Stimulated activated CD4-positive, alpha-beta T cell treated with anti-CD3 and anti-CD28 coated beads, Interleukin-2, amount 100 ng/mL, for 24 hours (primary cell): ENCODE measurements around the gene CELSR2.

Source experiments
- DNase-seq, 2 donors: peaks; one replicate each; pipeline ENCODE4 v3.0.0-alpha.2; 2020

CELSR2 gene

DNA sequence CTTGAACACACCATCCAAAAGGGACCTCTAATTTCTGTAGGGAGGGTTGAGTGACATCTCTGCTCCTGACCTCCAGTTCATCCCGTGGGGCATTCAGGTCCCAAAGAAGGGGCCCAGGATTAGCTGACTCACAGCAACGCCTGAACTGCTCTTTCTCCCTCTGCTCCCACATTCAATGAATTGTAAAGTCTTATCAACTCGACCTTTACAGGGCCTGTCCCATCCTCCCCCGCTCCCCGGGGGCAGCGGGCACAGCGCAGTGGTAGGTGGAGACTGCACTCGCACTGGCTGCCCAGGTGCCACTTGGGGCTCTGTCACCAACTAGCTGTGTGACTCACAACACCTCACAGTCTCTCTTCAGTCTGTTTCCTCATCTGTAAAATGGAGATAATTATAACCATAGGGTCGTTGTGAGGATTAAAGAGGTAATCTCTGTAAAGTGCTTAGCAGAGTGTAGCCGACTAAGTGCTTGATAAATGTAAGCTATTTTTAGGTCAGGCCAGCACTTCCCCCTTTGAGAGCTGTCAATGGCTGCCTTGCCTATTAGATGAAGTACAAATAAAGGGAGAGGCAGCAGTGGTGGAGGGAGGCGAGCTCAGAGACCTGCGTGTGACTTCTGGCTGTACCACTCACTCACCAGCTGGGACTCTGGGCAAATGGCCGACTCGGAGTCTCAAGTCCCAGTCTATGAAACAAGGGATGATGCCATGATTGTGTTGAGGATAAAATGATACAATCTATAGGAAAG lies 58.1 kb downstream of the CELSR2 start:
- DNase-seq = no peak

DNA sequence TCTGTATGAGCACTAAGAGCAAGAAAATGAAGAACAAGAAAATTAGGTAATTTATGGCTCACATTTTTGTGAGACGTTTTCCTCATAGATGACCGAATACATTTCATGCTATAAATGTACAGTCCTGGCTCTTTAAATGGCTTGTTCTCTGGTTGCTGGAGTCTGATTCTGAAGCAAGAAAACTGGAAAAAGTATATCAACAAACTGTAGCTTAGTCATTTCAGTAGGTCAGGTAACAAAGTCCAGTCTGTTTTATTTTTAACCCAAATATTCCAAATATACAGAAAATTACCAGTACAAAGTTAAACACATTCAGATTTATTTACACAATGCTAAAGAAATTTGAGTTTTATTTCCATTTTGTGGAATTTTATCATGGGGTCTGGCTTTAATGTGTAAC lies 60.0 kb downstream of the CELSR2 start:
- no peak for DNase-seq

DNA sequence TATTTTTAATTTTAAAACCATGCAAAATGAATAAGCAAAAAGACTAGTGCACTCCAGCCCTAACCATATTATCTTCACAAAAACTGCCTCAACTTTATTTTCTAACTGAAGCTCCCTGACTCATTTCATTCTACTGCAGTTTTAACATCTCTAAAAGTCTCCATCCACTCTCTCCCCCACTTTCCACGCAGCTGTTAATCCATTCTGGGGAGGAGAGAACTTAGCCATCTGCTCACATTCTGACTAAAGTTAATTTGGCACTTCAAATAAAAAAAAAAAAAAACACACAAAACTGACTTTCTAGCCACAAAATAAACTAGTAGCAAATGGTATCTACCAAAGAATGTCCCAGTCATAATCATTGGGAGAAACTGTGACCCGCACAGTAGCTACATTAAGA lies 62.9 kb downstream of the CELSR2 start:
- no peak for DNase-seq

- DNase-seq = no peak
Measured at GRCh38 chr1:109312978-109313775, 63.8 kb downstream of the CELSR2 start.

DNA sequence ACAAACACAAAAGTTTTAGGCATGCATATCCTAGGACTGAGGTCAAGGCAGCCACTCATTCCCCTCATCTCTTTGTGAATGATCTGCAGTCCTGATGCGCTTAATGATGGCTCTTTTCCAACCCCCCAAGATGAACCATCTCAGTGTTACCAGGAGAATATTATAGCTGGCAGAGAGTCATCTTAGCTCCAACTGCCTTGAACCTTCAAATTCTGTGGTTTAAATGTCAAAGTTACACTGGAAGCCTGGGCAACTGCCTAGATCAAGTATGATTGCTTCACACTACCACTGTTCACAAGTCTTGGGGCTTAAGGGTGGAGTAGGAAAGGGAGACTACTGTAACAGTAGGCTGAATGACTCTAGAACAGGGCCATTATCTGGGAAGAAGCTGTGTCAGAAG lies 65.5 kb downstream of the CELSR2 start:
- no peak for DNase-seq

GRCh38 chr1:109315288-109315687 lies 65.9 kb downstream of the CELSR2 start:
- DNase-seq = no peak

- DNase-seq = no peak
Measured at GRCh38 chr1:109316506-109316905, 67.2 kb downstream of the CELSR2 start.

DNA sequence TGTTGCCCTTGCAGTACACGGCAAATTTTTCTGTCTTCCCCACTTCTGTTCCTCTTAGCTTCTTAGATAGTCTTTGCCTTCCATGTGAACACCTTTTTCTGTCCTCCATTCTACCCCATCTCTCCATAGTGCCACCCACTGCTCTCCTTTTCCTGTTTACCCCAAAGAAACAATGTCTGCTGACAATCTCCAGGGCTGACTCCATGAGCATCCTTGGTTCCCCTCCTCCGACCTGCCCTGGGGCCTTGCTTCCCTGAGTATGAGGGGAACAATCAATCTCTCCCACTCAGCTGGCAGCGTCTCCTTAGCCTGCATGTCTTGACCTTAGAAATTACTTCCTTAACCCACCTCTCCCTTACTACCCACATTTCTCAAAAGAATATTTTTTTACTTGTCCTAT lies 69.8 kb downstream of the CELSR2 start:
- DNase-seq = no peak

- DNase-seq = no peak
Measured at GRCh38 chr1:109322974-109323373, 73.6 kb downstream of the CELSR2 start.
